GM12878 (cell line): Measurements from ENCODE around the gene CPHXL2. TPM values are rescaled to one million over a fixed set of nuclear protein-coding genes. Genes with fewer than 3 reads are reported as not detected.

ENCODE experiments used
- EED ChIP-seq: sonication (generic); IDR thresholded peaks from 2 replicates; pipeline ENCODE4 v1.6.1; 2016; ENCODE audit warnings: antibody characterized with exemption, low read depth
- EGR1 ChIP-seq, 2 experiments: IDR thresholded peaks; 1 replicate in 1 of 2; 2 replicates in 1 of 2; pipeline ENCODE4 v1.6.1; 2011 to 2012; ENCODE audit warnings: low read depth in 2 of 2, low read length in 2 of 2, borderline replicate concordance in 1 of 2, mild to moderate bottlenecking in 1 of 2, moderate library complexity in 1 of 2
- JUNB ChIP-seq: IDR thresholded peaks from 2 replicates; pipeline ENCODE4 v1.6.1; 2016; ENCODE audit warnings: antibody characterized with exemption, mild to moderate bottlenecking
- KLF5 ChIP-seq: fragments of 450-650 bp; IDR thresholded peaks from 2 replicates; pipeline ENCODE4 v1.6.1; 2014; ENCODE audit warnings: mild to moderate bottlenecking; ENCODE audit not compliant: partially characterized antibody
- MEF2A ChIP-seq: IDR thresholded peaks from 2 replicates; pipeline ENCODE4 v1.6.1; 2011; ENCODE audit warnings: low read depth, mild to moderate bottlenecking, low read length, moderate library complexity; ENCODE audit not compliant: insufficient read depth
- MYB ChIP-seq: fragments of 150-350 bp; IDR thresholded peaks from 2 replicates; pipeline ENCODE4 v1.6.1; 2014; ENCODE audit warnings: mild to moderate bottlenecking, low read depth, low read length, borderline replicate concordance
- NFYB ChIP-seq: IDR thresholded peaks from 2 replicates; pipeline ENCODE4 v1.6.1; 2011; ENCODE audit warnings: low read depth, mild to moderate bottlenecking, low read length, improper control_type of control experiment, moderate library complexity; ENCODE audit not compliant: insufficient read depth
- SMAD5 ChIP-seq: IDR thresholded peaks from 2 replicates; pipeline ENCODE4 v1.6.1; 2016; ENCODE audit warnings: antibody characterized with exemption, low read depth
- SPI1 ChIP-seq: IDR thresholded peaks from 2 replicates; pipeline ENCODE4 v1.6.1; 2011; ENCODE audit warnings: low read depth, mild to moderate bottlenecking, low read length, moderate library complexity, borderline replicate concordance; ENCODE audit not compliant: insufficient read depth
- polyA plus RNA-seq, 11 experiments: library from polyadenylated mRNA; depleted of rRNA in 4 of 11; unstranded in 6 of 11; stranded (reverse) in 5 of 11; fragments of >200 nt; fragmentation: Nextera tagmentation in 4 of 11; fragmentation: Illumina TruSeq in 1 of 11; extraction: Ambion mirVana in 4 of 11; extraction: Trizol in 1 of 11; gene quantifications; 1 replicate in 1 of 11; 2 replicates in 10 of 11; pipeline versions ENCODE4 v1.2.1 to v1.2.3, GENCODE V29; 2011 to 2016; ENCODE audit warnings: inconsistent platforms in 2 of 11, missing spikeins in 2 of 11, low read depth in 1 of 11
- total RNA-seq, 4 experiments: library from RNA; depleted of rRNA in 3 of 4; stranded (reverse); fragments of >200 nt in 3 of 4; fragmentation: Illumina TruSeq in 1 of 4; extraction: Trizol in 1 of 4; gene quantifications; 2 replicates each; pipeline versions ENCODE4 v1.2.1 to v1.2.3, GENCODE V29; 2013 to 2021
- TF ChIP-seq, protein P1 (sequence below): IDR thresholded peaks from 2 replicates; pipeline ENCODE4 v1.6.1; 2012; ENCODE audit warnings: mild to moderate bottlenecking, low read depth, low read length
- TF ChIP-seq, protein P2 (sequence below): IDR thresholded peaks from 2 replicates; pipeline ENCODE4 v1.6.1; 2011; ENCODE audit warnings: borderline replicate concordance, low read depth, mild to moderate bottlenecking, moderate library complexity, low read length; ENCODE audit not compliant: insufficient read depth, poor library complexity, severe bottlenecking
- TF ChIP-seq, protein P3 (sequence below): fragments of 450-650 bp; IDR thresholded peaks from 2 replicates; pipeline ENCODE4 v1.6.1; 2017; ENCODE audit warnings: antibody characterized with exemption, mild to moderate bottlenecking, moderate library complexity
- TF ChIP-seq, protein P4 (sequence below): fragments of 450-650 bp; IDR thresholded peaks from 2 replicates; pipeline ENCODE4 v1.6.1; 2017; ENCODE audit warnings: borderline replicate concordance
- TF ChIP-seq, protein P5 (sequence below): fragments of 450-650 bp; formaldehyde crosslinking; IDR thresholded peaks from 2 replicates; pipeline ENCODE4 v1.4.0; 2020; ENCODE audit warnings: mild to moderate bottlenecking, moderate library complexity

The CPHXL2 gene
- total and polyA plus RNA-seq, 10 of the 15 experiments (the other 5 are each of a cell fraction or from before 2014, with no cell fraction given) = not detected

DNA sequence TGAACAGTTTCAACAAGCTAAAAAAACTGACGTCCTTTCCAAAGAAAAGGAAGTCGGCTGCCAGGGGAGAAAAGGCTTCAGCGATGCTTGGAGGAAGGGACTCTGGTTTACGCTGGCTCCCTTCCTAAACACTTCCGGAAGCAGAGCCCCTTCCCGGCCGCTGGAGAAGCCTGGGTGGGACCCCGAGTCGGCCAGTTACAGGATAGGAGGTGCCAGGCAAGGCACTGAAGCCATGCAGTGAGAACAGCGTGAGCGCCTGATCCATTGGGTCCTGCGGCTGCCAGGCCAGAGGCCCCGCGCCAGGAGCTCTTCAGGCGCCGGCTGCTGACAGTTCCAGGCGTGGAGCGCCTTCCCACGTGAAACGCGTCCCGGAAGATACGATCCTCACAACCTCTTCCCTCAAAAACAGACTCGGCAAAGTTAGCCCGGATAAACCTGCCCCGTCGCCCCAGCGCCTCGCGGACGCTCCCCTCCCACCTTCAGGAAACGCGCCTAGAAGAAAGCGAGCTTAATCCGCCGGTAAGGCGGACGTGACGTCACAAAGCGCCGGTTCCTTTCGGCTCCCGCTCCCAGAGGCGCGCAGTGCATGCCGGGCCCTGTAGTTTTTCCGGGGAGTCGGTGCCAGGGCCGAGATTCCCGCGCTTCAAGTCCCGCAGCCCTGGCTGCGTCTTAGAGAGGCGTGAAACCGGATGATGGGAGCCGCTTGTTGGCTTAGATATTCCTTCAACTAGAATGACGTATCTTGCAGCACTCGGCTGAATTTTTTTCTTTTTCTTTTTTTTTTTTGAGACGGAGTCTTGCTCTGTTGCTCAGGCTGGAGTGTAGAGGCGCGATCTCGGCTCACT, 53.8 kb downstream of the CPHXL2 start, which contains the start of gene ADAT1 (continued):
- TF ChIP-seq, protein P1, sequence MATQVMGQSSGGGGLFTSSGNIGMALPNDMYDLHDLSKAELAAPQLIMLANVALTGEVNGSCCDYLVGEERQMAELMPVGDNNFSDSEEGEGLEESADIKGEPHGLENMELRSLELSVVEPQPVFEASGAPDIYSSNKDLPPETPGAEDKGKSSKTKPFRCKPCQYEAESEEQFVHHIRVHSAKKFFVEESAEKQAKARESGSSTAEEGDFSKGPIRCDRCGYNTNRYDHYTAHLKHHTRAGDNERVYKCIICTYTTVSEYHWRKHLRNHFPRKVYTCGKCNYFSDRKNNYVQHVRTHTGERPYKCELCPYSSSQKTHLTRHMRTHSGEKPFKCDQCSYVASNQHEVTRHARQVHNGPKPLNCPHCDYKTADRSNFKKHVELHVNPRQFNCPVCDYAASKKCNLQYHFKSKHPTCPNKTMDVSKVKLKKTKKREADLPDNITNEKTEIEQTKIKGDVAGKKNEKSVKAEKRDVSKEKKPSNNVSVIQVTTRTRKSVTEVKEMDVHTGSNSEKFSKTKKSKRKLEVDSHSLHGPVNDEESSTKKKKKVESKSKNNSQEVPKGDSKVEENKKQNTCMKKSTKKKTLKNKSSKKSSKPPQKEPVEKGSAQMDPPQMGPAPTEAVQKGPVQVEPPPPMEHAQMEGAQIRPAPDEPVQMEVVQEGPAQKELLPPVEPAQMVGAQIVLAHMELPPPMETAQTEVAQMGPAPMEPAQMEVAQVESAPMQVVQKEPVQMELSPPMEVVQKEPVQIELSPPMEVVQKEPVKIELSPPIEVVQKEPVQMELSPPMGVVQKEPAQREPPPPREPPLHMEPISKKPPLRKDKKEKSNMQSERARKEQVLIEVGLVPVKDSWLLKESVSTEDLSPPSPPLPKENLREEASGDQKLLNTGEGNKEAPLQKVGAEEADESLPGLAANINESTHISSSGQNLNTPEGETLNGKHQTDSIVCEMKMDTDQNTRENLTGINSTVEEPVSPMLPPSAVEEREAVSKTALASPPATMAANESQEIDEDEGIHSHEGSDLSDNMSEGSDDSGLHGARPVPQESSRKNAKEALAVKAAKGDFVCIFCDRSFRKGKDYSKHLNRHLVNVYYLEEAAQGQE = no peak
- peak; percentile 93 for TF ChIP-seq SMAD5
- TF ChIP-seq KLF5 = no peak
- peak in 1 of 2 experiments; percentile 70; a peak in 1 of 3 replicates for TF ChIP-seq EGR1 (IDR thresholded peaks at IDR 0.05; ENCODE audit: borderline replicate concordance in 1 of 2, low read depth in 2 of 2, low read length in 2 of 2)
- TF ChIP-seq MEF2A = no peak
- TF ChIP-seq, protein P2, sequence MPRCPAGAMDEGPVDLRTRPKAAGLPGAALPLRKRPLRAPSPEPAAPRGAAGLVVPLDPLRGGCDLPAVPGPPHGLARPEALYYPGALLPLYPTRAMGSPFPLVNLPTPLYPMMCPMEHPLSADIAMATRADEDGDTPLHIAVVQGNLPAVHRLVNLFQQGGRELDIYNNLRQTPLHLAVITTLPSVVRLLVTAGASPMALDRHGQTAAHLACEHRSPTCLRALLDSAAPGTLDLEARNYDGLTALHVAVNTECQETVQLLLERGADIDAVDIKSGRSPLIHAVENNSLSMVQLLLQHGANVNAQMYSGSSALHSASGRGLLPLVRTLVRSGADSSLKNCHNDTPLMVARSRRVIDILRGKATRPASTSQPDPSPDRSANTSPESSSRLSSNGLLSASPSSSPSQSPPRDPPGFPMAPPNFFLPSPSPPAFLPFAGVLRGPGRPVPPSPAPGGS = no peak
- no peak for TF ChIP-seq JUNB
- no peak for TF ChIP-seq MYB
- TF ChIP-seq EED = peak; percentile 28; the same call in 1 of the 2 replicates
- TF ChIP-seq, protein P3, sequence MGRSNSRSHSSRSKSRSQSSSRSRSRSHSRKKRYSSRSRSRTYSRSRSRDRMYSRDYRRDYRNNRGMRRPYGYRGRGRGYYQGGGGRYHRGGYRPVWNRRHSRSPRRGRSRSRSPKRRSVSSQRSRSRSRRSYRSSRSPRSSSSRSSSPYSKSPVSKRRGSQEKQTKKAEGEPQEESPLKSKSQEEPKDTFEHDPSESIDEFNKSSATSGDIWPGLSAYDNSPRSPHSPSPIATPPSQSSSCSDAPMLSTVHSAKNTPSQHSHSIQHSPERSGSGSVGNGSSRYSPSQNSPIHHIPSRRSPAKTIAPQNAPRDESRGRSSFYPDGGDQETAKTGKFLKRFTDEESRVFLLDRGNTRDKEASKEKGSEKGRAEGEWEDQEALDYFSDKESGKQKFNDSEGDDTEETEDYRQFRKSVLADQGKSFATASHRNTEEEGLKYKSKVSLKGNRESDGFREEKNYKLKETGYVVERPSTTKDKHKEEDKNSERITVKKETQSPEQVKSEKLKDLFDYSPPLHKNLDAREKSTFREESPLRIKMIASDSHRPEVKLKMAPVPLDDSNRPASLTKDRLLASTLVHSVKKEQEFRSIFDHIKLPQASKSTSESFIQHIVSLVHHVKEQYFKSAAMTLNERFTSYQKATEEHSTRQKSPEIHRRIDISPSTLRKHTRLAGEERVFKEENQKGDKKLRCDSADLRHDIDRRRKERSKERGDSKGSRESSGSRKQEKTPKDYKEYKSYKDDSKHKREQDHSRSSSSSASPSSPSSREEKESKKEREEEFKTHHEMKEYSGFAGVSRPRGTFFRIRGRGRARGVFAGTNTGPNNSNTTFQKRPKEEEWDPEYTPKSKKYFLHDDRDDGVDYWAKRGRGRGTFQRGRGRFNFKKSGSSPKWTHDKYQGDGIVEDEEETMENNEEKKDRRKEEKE = no peak
- no peak for TF ChIP-seq SPI1
- TF ChIP-seq, protein P4, sequence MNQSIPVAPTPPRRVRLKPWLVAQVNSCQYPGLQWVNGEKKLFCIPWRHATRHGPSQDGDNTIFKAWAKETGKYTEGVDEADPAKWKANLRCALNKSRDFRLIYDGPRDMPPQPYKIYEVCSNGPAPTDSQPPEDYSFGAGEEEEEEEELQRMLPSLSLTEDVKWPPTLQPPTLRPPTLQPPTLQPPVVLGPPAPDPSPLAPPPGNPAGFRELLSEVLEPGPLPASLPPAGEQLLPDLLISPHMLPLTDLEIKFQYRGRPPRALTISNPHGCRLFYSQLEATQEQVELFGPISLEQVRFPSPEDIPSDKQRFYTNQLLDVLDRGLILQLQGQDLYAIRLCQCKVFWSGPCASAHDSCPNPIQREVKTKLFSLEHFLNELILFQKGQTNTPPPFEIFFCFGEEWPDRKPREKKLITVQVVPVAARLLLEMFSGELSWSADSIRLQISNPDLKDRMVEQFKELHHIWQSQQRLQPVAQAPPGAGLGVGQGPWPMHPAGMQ = peak; percentile 66
- TF ChIP-seq, protein P5, sequence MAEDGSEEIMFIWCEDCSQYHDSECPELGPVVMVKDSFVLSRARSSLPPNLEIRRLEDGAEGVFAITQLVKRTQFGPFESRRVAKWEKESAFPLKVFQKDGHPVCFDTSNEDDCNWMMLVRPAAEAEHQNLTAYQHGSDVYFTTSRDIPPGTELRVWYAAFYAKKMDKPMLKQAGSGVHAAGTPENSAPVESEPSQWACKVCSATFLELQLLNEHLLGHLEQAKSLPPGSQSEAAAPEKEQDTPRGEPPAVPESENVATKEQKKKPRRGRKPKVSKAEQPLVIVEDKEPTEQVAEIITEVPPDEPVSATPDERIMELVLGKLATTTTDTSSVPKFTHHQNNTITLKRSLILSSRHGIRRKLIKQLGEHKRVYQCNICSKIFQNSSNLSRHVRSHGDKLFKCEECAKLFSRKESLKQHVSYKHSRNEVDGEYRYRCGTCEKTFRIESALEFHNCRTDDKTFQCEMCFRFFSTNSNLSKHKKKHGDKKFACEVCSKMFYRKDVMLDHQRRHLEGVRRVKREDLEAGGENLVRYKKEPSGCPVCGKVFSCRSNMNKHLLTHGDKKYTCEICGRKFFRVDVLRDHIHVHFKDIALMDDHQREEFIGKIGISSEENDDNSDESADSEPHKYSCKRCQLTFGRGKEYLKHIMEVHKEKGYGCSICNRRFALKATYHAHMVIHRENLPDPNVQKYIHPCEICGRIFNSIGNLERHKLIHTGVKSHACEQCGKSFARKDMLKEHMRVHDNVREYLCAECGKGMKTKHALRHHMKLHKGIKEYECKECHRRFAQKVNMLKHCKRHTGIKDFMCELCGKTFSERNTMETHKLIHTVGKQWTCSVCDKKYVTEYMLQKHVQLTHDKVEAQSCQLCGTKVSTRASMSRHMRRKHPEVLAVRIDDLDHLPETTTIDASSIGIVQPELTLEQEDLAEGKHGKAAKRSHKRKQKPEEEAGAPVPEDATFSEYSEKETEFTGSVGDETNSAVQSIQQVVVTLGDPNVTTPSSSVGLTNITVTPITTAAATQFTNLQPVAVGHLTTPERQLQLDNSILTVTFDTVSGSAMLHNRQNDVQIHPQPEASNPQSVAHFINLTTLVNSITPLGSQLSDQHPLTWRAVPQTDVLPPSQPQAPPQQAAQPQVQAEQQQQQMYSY = no peak
- TF ChIP-seq NFYB = no peak
